Measurements from ENCODE around the gene RUNDC3A. TPM values are rescaled to one million over a fixed set of nuclear protein-coding genes. Genes with fewer than 3 reads are reported as not detected.
A peak's percentile ranks its signal among the peaks of the same experiment; 100 is the strongest.

Gene RUNDC3A
- polyA plus RNA-seq, 1 experiment, result 0.58 TPM

GRCh38 chr17:44331249-44331760 lies 22.9 kb downstream of the RUNDC3A start:
- Histone ChIP-seq H3K36me3 (ENCODE audit: control insufficient read depth, insufficient read depth, low read length) (no peaks in the 10 kb centered on the region), H3K4me3 (ENCODE audit: low read depth, low read length) (no peak overlapping the region), H3K27me3 (ENCODE audit: control insufficient read depth, insufficient read depth, low read length) (0 out of 2 replicates have a peak, but pooled peaks cover 2% of the 10 kb centered on the region)
- peak; percentile 24 for DNase-seq (ENCODE audit: low read depth)
- ChIA-PET CTCF (interaction anchor here (0.7 to 7.8 kb wide), 28 partner anchors 10 to 248 kb away, joined by 3 to 59 read pairs (median 3); partner anchors contain the start of genes GPATCH8, GRN, HDAC5 and RUNDC3A), POLR2A (no interaction called here)
- peak; percentile 80 for TF ChIP-seq CTCF (IDR thresholded peaks at IDR 0.05; ENCODE audit: insufficient read depth, low read depth, low read length)

- POLR2A ChIA-PET, result no interaction called here
- CTCF ChIA-PET, result interaction anchor here (0.7 to 7.8 kb wide), 7 partner anchors 8 to 190 kb away, joined by 3 to 59 read pairs (median 8); partner anchors contain the start of genes GRN and SLC25A39
- H3K27me3 ChIP-seq (ENCODE audit: control insufficient read depth, insufficient read depth, low read length), result 0 out of 2 replicates have a peak, but pooled peaks cover 2% of the 10 kb centered on the region
- no peaks in the 10 kb centered on the region for H3K36me3 ChIP-seq (ENCODE audit: control insufficient read depth, insufficient read depth, low read length)
- no peak for DNase-seq (ENCODE audit: low read depth)
- TF ChIP-seq CTCF (IDR thresholded peaks at IDR 0.05; ENCODE audit: insufficient read depth, low read depth, low read length), result no peak
- H3K4me3 ChIP-seq (ENCODE audit: low read depth, low read length), result no peak overlapping the region
These were observed 25.0 kb downstream of the RUNDC3A start for GRCh38 chr17:44333371-44333770.

- Histone ChIP-seq H3K4me3 (ENCODE audit: low read depth, low read length) (no peak overlapping the region), H3K27me3 (ENCODE audit: control insufficient read depth, insufficient read depth, low read length) (0 out of 2 replicates have a peak, but pooled peaks cover 2% of the 10 kb centered on the region), H3K36me3 (ENCODE audit: control insufficient read depth, insufficient read depth, low read length) (no peaks in the 10 kb centered on the region)
- ChIA-PET CTCF (interaction anchor here (0.6 to 7.8 kb wide), 5 partner anchors 10 to 122 kb away, joined by 3 to 59 read pairs (median 8); partner anchors contain the start of genes GRN and SLC25A39), POLR2A (no interaction called here)
- no peak for TF ChIP-seq CTCF (IDR thresholded peaks at IDR 0.05; ENCODE audit: insufficient read depth, low read depth, low read length)
- DNase-seq (ENCODE audit: low read depth), result no peak
These were observed 25.9 kb downstream of the RUNDC3A start for GRCh38 chr17:44334315-44334714.

GRCh38 chr17:44334727-44335126 lies 26.3 kb downstream of the RUNDC3A start:
- DNase-seq (ENCODE audit: low read depth), result no peak
- no peak overlapping the region for H3K4me3 ChIP-seq (ENCODE audit: low read depth, low read length)
- POLR2A ChIA-PET, result no interaction called here
- CTCF ChIA-PET, result interaction anchor here (0.6 to 7.8 kb wide), 4 partner anchors 10 to 123 kb away, joined by 3 to 59 read pairs (median 18); partner anchors contain the start of genes GRN and SLC25A39
- TF ChIP-seq CTCF (IDR thresholded peaks at IDR 0.05; ENCODE audit: insufficient read depth, low read depth, low read length), result no peak
- 0 out of 2 replicates have a peak, but pooled peaks cover 2% of the 10 kb centered on the region for H3K27me3 ChIP-seq (ENCODE audit: control insufficient read depth, insufficient read depth, low read length)
- H3K36me3 ChIP-seq (ENCODE audit: control insufficient read depth, insufficient read depth, low read length), result no peaks in the 10 kb centered on the region

- no peaks in the 10 kb centered on the region for H3K36me3 ChIP-seq (ENCODE audit: control insufficient read depth, insufficient read depth, low read length)
- no peak for TF ChIP-seq CTCF (IDR thresholded peaks at IDR 0.05; ENCODE audit: insufficient read depth, low read depth, low read length)
- H3K27me3 ChIP-seq (ENCODE audit: control insufficient read depth, insufficient read depth, low read length), result 0 out of 2 replicates have a peak, but pooled peaks cover 2% of the 10 kb centered on the region
- ChIA-PET POLR2A (no interaction called here), CTCF (interaction anchor here (0.6 to 7.8 kb wide), 5 partner anchors 9 to 365 kb away, joined by 3 to 59 read pairs (median 6); partner anchors contain the start of genes GRN and SLC25A39)
- DNase-seq (ENCODE audit: low read depth), result no peak
- no peak overlapping the region for H3K4me3 ChIP-seq (ENCODE audit: low read depth, low read length)
These were observed 27.2 kb downstream of the RUNDC3A start for GRCh38 chr17:44335564-44335963.

Measured in BJ (cell line).